GM19397 (cell line): ENCODE results near the gene PSMA2.

ENCODE experiments used
- ATAC-seq: cut with Tn5 transposase; IDR thresholded peaks from one replicate; pipeline ENCODE4 v1.9.1; 2021; ENCODE audit warnings: mild to moderate bottlenecking, moderate library complexity; ENCODE audit not compliant: unreplicated experiment

Gene PSMA2

GRCh38 chr7:42940985-42941847 is 9.2 kb upstream of the PSMA2 start:
- no peak for ATAC-seq

- no peak for ATAC-seq
Observed at GRCh38 chr7:42939457-42940240, 7.7 kb upstream of the PSMA2 start.

GRCh38 chr7:42935861-42936260 is 3.9 kb upstream of the PSMA2 start:
- no peak for ATAC-seq

DNA sequence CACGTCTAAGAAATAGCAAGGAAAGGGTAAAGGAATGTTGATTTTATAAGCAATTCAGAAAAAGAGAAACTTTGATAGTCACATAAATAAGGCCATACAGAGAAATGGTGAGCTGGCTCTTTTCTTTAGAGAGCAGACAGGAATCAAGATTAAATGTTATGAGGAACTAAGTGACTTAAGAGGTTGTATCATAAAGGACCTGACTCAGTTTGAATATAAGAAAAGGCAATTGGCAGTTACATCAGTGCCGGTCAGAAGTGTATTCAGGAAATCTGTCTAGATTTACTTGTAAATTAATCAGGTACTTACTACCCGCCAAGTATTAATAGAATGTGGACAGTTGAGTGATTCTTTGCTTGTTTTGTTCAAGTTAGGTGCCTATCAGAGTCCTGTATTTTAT is 2.3 kb upstream of the PSMA2 start:
- ATAC-seq = no peak

DNA sequence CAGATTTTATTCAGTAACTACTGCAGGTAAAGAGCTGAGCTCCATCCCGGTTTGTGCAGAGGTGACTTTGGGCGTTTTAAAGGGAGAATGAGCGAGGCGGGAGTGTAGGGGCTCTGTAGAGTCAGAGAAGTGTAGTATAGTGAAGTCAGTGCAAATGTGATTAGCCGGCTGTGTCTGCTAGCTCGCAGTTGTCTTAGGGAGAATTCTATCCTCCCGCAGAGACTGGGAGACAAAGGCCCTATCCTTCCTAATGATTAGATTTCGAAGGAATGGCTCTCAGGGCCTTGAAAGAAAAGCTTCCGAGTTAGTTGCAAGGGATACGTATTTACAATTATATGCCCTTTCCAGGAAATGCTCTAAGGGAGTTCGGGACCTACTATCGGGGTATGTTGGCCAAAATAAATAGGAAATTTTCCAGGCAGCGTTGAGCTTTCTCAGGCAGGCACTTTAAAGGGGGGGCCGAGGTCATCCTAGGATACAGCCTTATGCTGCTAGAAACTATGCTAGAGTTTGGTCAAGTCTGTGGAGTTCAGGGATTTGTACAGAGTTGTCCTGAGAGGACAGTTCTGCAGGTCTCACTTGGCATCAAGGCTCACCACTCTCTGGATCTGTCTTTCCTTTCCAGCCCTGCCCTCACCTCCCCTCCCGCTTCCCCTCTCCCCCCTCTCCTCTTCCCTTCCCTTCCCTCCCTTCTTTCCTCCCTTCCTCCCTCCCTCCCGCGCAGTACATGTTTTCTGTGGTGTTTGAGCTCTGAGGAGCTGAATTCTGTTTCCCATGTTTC is 1.0 kb upstream of the PSMA2 start:
- ATAC-seq = no peak

DNA sequence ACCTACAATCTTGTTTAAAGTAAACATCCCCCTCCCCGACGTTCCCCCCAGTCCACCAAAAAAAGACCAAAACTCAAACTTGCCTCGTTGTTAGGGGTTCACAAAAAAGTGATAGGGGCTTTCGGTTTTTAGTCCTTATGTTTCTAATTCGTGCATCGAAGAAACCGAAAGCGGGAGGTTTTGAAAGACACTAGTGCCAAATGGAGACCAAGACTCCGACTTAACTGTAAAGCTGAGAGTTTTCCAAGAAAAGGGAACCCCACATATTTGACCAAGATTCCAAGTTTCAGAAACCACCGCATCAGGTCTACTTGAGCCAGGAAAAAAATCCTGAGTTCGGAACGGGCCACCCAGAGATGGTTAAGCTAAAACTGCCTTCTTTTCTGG is 534 bp downstream of the PSMA2 start:
- no peak for ATAC-seq

DNA sequence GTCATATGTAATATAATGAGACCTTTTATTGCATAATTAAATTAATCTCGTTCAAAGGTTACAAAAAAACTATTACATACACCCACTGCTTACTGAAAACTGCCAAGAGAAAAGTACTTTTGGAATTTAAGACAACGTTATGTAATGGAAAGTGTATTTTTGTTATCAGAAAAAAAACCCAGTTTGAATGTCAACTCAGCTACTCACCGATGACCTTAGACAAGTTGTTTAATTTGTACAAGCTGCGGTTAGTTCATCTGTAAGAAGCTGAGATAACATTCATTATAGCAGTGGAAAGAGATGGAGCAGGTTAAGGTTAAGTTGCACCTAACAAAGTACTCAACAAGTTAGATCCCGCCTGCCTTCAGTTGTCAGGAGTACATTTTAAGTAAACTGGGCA is 1.1 kb downstream of the PSMA2 start:
- no peak for ATAC-seq

DNA sequence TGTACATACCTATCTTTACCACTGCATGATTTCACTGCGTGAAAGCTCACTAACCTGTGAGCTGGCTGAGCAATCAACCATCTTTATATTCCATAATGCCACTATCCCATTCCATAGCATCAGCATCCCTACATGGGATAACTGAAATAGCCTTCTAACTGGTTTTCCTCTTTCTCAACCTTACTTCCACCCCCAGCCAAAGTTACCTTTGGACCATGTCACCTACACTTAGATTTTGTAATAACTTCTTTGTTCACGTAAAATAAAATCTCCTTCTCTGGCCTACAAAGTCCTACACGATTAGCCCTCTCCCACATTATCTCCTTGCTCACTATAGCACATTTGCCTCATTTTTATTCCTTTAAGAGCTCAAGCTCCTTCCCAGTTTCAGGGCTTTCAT is 2.5 kb downstream of the PSMA2 start:
- no peak for ATAC-seq

- no peak for ATAC-seq
Observed at GRCh38 chr7:42928754-42929153, 3.2 kb downstream of the PSMA2 start.

DNA sequence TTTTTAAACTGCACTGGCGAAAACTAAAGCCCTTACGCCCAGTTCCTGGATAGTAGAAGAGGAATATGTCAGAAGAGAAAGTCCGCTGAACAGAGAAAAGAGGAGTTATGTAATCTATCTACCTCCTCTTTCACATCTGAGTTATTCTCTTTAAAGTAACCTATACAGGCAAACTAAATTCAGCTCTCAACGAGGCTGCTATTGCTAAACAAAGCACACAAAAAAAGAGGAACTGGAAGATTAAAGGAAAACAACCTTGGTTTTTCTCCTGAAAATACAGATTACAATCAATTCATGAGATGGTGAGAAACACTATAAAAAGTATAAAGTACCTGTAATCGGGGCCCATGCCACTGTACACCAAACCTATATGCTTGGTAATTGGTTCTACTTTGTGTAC is 5.8 kb downstream of the PSMA2 start:
- ATAC-seq = no peak

- ATAC-seq = no peak
Observed at GRCh38 chr7:42925630-42926029, 6.3 kb downstream of the PSMA2 start.

GRCh38 chr7:42924223-42924838 is 7.6 kb downstream of the PSMA2 start:
- ATAC-seq = no peak

- ATAC-seq = no peak
Observed at GRCh38 chr7:42922017-42922753, 9.8 kb downstream of the PSMA2 start.

DNA sequence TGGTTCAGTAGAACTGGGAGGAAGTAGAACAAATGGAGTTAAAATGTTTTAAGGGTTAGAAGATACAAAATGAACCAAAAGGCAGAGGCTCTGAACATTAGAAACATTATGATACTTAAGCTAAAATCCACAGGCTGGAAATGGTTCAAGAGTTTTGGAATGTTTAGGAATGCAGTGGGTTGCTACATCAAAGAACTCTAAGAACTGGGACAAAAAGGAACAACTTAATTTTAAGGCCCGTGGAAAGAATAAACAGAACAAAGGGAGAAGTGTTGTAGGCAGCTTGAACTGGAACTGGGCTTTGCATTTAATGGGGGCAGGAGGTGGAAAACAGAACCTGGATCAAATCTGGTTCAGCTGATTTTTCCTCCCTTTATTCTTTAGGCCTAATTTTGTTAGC is 16.6 kb downstream of the PSMA2 start:
- ATAC-seq = no peak

- no peak for ATAC-seq
Observed at GRCh38 chr7:42914421-42915045, 17.4 kb downstream of the PSMA2 start.

DNA sequence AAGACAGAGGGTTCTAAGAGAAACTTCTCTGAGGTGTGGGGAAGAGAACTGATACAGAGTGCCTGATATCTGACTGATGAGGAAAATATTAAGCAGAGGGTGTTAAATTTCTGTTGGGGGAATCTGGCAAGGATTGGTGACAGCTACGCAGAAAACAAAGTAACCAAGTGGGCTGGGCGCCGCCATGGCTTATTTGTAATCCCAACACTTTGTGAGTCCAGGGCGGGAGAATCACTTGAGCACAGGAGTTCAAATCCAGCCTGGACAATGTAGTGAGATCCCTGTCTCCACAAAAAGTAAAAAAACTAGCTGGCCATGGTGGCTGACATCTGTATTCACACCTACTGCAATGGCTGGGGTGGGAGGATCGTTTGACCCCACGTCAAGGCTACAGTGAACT is 18.0 kb downstream of the PSMA2 start:
- no peak for ATAC-seq

GRCh38 chr7:42913591-42913990 is 18.4 kb downstream of the PSMA2 start:
- no peak for ATAC-seq

DNA sequence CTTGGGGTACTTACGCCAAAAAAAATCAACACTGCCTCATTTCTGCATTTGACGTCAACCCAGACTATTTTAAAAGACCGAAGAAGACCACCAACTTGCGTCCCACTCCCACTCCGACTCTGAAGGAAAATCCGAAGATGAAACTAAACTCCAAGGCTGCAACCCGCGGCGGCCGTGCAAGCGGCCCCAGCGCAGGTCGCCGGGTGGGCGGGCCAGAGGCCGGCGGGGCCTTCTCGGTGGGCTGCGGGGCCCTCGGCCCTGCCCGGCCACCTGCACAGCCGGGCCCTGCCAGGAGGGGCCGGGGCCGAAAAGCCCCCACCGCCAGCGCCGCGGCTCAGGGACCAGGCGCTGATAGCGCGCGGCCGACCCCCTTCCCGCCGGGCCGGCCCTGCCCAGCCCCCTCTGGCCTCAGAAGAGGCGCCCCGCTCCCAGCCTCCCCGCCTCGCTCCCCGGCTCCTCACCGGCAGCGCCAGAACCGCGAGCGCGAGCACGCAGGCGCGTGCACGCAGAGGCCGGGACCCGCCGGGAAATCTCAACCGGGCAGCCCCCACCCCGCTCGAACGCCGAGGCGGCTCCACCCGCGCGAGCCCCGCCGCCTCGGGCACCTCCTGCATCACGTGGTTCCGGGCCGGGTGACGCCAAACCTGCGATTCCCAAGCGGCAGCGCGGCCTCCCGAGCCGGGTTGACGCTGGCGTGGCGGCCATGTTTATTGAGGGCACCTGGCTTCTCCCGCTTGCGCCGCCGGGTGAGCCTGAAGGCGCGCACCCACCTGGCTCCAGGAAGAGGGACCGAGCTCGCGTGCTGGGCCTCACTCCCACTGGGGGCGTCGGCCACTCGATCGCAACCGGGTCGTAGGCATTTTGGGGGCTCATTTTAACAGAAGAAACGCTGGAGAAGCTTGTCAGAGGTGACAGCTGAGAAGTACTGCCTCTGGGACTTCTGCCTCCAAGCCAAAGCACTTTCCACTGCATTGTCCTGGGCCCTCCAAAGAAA is 20.2 kb downstream of the PSMA2 start, which contains the start of gene C7orf25:
C7orf25 (minus strand) TSS at position 617 of the 994 bp plus-strand sequence. CDS start 1,170 bp downstream, outside the sequence.
- ATAC-seq = peak; percentile 93

- ATAC-seq = no peak
Observed at GRCh38 chr7:42910306-42910705, 21.7 kb downstream of the PSMA2 start.
